ENCODE measurements around the gene LAMA4.

LAMA4 gene

DNA sequence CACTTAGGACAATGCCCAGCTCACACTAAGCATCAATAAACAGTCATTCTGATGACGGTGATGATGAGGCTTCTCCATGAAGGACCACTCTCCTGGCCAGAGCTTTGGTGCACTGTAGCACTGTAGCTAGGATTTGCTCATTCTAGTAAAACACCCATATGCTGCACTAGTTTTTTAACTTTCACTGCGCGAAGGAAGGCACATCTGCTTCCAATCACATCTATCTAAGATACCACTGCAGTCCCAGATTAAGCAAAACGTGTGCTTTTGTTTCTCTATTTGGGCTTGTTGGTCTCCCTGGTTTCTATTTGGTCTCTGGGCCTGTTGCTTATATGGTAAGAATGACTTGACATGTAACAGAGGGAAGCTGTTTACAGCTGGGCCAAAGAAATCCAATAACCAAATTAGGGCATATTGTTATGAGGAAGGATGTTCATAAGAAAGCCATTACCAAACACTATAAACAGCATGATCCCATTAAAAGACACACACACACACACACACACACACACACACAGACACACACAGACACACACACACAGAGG is 104.6 kb downstream of the LAMA4 start:
- H3K4me1 ChIP-seq = peaks cover 0 to 19% (median 0%) of the 10 kb centered on the region in 4 donors
- H3K27me3 ChIP-seq = no peaks in the 10 kb centered on the region
- H3K9me3 ChIP-seq = no peaks in the 10 kb centered on the region
- intact Hi-C loops (cut with DNase I; ENCODE audit: low total_unique reads) = no loop called here
- TF ChIP-seq, protein P1, sequence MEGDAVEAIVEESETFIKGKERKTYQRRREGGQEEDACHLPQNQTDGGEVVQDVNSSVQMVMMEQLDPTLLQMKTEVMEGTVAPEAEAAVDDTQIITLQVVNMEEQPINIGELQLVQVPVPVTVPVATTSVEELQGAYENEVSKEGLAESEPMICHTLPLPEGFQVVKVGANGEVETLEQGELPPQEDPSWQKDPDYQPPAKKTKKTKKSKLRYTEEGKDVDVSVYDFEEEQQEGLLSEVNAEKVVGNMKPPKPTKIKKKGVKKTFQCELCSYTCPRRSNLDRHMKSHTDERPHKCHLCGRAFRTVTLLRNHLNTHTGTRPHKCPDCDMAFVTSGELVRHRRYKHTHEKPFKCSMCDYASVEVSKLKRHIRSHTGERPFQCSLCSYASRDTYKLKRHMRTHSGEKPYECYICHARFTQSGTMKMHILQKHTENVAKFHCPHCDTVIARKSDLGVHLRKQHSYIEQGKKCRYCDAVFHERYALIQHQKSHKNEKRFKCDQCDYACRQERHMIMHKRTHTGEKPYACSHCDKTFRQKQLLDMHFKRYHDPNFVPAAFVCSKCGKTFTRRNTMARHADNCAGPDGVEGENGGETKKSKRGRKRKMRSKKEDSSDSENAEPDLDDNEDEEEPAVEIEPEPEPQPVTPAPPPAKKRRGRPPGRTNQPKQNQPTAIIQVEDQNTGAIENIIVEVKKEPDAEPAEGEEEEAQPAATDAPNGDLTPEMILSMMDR (IDR thresholded peaks at IDR 0.05) = no peak
- DNase-seq = no peak
- H3K4me3 ChIP-seq = no peak overlapping the region
- H3K27ac ChIP-seq = peak overlapping the region in 1 of 2 donors; percentile 42
- peaks cover 8 to 40% (median 14%) of the 10 kb centered on the region in 3 donors for H3K36me3 ChIP-seq

- Histone ChIP-seq H3K27ac (peak overlapping the region in 1 of 2 donors; percentile 42), H3K9me3 (no peaks in the 10 kb centered on the region), H3K36me3 (peaks cover 11 to 40% (median 20%) of the 10 kb centered on the region in 3 donors), H3K4me1 (peaks cover 0 to 14% (median 0%) of the 10 kb centered on the region in 4 donors), H3K4me3 (no peak overlapping the region), H3K27me3 (no peaks in the 10 kb centered on the region)
- TF ChIP-seq, protein P1 (IDR thresholded peaks at IDR 0.05) = no peak
- DNase-seq = no peak
- intact Hi-C loops (cut with DNase I; ENCODE audit: low total_unique reads) = no loop called here
Observed at GRCh38 chr6:112149236-112149635, 105.1 kb downstream of the LAMA4 start.

DNA sequence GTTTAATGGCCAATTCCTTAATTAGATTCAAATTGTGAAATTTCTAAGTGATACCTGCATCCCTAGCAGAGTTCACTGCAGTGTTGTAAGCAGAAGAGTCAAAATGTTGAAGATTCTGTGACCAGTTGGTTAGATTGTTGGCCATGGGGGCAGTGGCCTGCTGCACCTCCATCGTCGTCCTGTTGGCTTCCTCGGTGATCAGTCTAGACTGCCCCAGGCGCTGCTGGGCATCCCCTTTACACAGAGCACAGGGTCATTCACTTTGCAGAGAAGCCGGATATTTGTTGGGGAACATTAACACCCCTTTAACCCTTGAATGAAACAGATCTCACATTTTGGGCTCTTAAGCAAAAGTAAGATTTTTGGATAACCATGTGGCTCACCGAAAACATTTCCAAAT is 106.3 kb downstream of the LAMA4 start:
- no peak overlapping the region for H3K4me3 ChIP-seq

GRCh38 chr6:112145080-112145573 is 109.2 kb downstream of the LAMA4 start:
- H3K36me3 ChIP-seq = peaks cover 51 to 77% (median 60%) of the 10 kb centered on the region in 3 donors

More for the DNA sequence above, 106.3 kb downstream of the LAMA4 start:
- H3K27me3 ChIP-seq = no peaks in the 10 kb centered on the region
- TF ChIP-seq, protein P1 (IDR thresholded peaks at IDR 0.05) = no peak
- no peak overlapping the region for H3K27ac ChIP-seq
- no peak for DNase-seq
- no peaks in the 10 kb centered on the region for H3K9me3 ChIP-seq
- intact Hi-C loops (cut with DNase I; ENCODE audit: low total_unique reads) = no loop called here
- peaks cover 23 to 49% (median 31%) of the 10 kb centered on the region in 3 donors for H3K36me3 ChIP-seq
- H3K4me1 ChIP-seq = peaks cover 0 to 11% (median 0%) of the 10 kb centered on the region in 4 donors

DNA sequence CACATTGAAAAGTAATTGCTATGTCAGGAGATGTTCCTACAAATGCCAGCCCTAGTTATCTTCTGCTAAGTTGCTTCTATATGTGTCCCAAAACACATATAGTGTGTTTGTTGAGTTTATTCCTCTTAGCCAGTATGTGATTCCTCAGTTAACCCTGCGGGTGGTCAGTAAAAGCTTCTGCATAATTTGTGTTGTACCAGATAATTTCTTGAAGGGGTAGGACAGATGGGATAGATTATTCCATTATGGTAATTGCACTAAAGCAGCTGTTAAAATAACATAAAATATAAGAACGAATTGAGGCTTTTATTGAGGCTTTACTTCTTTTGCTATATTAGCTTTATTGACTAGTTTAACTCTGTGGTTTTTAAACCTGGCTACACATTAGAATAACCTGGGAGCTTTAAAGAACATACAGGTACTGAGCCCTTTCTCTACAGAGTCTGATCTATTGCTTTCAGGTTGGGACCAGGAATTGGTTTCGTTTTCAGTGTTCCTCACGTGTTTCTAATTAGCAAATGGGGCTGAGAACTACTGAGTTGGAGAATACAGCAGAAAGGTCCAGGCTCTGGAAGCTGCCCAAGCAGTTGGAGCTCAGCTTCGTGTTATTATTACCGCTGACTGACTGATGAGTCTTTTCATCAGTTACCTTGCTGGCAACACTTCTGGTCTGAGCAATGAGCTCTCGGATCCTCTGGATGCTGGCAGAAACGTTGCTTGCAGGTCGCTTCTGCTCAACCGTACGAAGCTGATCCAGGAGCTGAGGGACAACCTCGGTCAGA is 110.0 kb downstream of the LAMA4 start:
- H3K4me3 ChIP-seq = no peak overlapping the region
- H3K27ac ChIP-seq = peak overlapping the region in 1 of 2 donors; percentile 12
- no peaks in the 10 kb centered on the region for H3K4me1 ChIP-seq
- intact Hi-C loops (cut with DNase I; ENCODE audit: low total_unique reads) = no loop called here
- H3K27me3 ChIP-seq = no peaks in the 10 kb centered on the region
- TF ChIP-seq, protein P1 (IDR thresholded peaks at IDR 0.05) = no peak
- peaks cover 59 to 85% (median 68%) of the 10 kb centered on the region in 3 donors for H3K36me3 ChIP-seq
- no peak for DNase-seq
- H3K9me3 ChIP-seq = no peaks in the 10 kb centered on the region

More at GRCh38 chr6:112145080-112145573, 109.2 kb downstream of the LAMA4 start:
- Histone ChIP-seq H3K4me1 (peaks cover 0 to 3% (median 0%) of the 10 kb centered on the region in 4 donors), H3K4me3 (no peak overlapping the region), H3K27ac (no peak overlapping the region), H3K27me3 (no peaks in the 10 kb centered on the region), H3K9me3 (no peaks in the 10 kb centered on the region)
- TF ChIP-seq, protein P1 (IDR thresholded peaks at IDR 0.05) = no peak
- intact Hi-C loops (cut with DNase I; ENCODE audit: low total_unique reads) = no loop called here
- no peak for DNase-seq
